Karpas-422 (cell line): Measurements from ENCODE around the gene PNCK. TPM values are rescaled to one million over a fixed set of nuclear protein-coding genes. Genes with fewer than 3 reads are reported as not detected.

Source experiments
- DNase-seq: peaks from one replicate; pipeline ENCODE4 v3.0.0-alpha.2; 2015
- H2AFZ ChIP-seq: fragments of 200-600 bp; sonication (generic); 2 replicates; pipeline ENCODE4 v1.6.1; 2014; ENCODE audit warnings: antibody characterized with exemption, low read length, mixed read lengths
- H3K27ac ChIP-seq: fragments of 200-600 bp; sonication (generic); 2 replicates; pipeline ENCODE4 v1.5.1; 2014; ENCODE audit warnings: mild to moderate bottlenecking, low read length, moderate library complexity
- H3K27me3 ChIP-seq: fragments of 200-600 bp; sonication (generic); 2 replicates; pipeline ENCODE4 v1.6.1; 2014; ENCODE audit warnings: low read length, mixed read lengths
- H3K36me3 ChIP-seq: fragments of 200-600 bp; sonication (generic); 2 replicates; pipeline ENCODE4 v1.6.1; 2014; ENCODE audit warnings: low read length, mixed read lengths; ENCODE audit not compliant: insufficient read depth
- H3K4me1 ChIP-seq: fragments of 200-600 bp; sonication (generic); 2 replicates; pipeline ENCODE4 v1.6.1; 2014; ENCODE audit warnings: mild to moderate bottlenecking, low read length, mixed read lengths
- H3K4me2 ChIP-seq: fragments of 200-600 bp; sonication (generic); 2 replicates; pipeline ENCODE4 v1.6.1; 2014; ENCODE audit warnings: low read length, low read depth, mild to moderate bottlenecking; ENCODE audit not compliant: poor library complexity, severe bottlenecking
- H3K4me3 ChIP-seq: fragments of 200-600 bp; sonication (generic); 2 replicates; pipeline ENCODE4 v1.5.1; 2014; ENCODE audit warnings: mild to moderate bottlenecking, antibody characterized with exemption, low read length, mixed read lengths
- H3K79me2 ChIP-seq: fragments of 200-600 bp; sonication (generic); 2 replicates; pipeline ENCODE4 v1.6.1; 2014; ENCODE audit warnings: mild to moderate bottlenecking, low read length, mixed read lengths
- H3K9ac ChIP-seq: fragments of 200-600 bp; sonication (generic); 2 replicates; pipeline ENCODE4 v1.6.0; 2014; ENCODE audit warnings: low read length
- H3K9me2 ChIP-seq: fragments of 200-600 bp; sonication (generic), shearing (Covaris generic); replicated peaks from 2 replicates; pipeline ENCODE4 v1.6.0; 2014; ENCODE audit warnings: mild to moderate bottlenecking, low read length, moderate library complexity; ENCODE audit not compliant: insufficient read depth
- H3K9me3 ChIP-seq: fragments of 300-700, 200-600 bp; sonication (generic); 2 replicates; pipeline ENCODE4 v1.6.1; 2014; ENCODE audit warnings: low read length, mixed read lengths
- H4K20me1 ChIP-seq: fragments of 200-600 bp; sonication (generic); 2 replicates; pipeline ENCODE4 v1.6.1; 2014; ENCODE audit warnings: mild to moderate bottlenecking, antibody characterized with exemption, low read length, low read depth; ENCODE audit not compliant: insufficient read depth
- total RNA-seq: library from RNA; depleted of rRNA; stranded (reverse); fragments of >200 nt; shearing (Covaris generic); gene quantifications from 2 replicates; pipeline ENCODE4 v1.2.3, GENCODE V29; 2014; ENCODE audit warnings: low replicate concordance

Gene PNCK
- total RNA-seq, 1 experiment from 2014 or later, result not detected

GRCh38 chrX:153662266-153662665 is 11.3 kb downstream of the PNCK start:
- H3K4me1 ChIP-seq, result no peaks in the 10 kb centered on the region
- no peak overlapping the region for H3K9ac ChIP-seq
- H2AFZ ChIP-seq, result no peak overlapping the region

DNA sequence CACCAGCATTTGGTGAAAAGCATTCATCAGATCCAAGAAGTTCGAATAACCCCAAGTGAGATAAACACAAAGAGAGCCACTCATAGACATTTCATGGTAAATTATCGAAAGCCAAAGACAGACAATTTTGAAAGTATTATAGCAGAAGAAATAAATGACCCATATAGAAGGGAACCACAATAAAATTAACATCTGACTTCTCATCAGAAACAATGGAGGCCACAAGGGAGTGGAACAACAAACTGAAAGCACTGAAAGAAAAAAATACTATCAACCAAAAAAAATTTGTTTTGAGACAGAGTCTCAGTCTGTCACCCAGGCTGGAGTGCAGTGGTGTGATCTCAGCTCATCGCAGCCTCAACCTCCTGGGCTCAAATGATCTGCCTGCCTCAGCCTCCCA is 14.3 kb downstream of the PNCK start:
- Histone ChIP-seq H3K79me2 (no peaks in the 10 kb centered on the region), H3K9me3 (no peaks in the 10 kb centered on the region), H3K27me3 (no peaks in the 10 kb centered on the region), H3K4me1 (no peaks in the 10 kb centered on the region), H3K27ac (no peak overlapping the region), H3K9ac (no peak overlapping the region), H2AFZ (no peak overlapping the region), H3K9me2 (no peaks in the 10 kb centered on the region), H3K36me3 (no peaks in the 10 kb centered on the region), H3K4me2 (no peak overlapping the region), H3K4me3 (no peak overlapping the region), H4K20me1 (no peaks in the 10 kb centered on the region)
- DNase-seq, result no peak

More at GRCh38 chrX:153662266-153662665, 11.3 kb downstream of the PNCK start:
- H3K27me3 ChIP-seq, result no peaks in the 10 kb centered on the region
- no peaks in the 10 kb centered on the region for H3K9me2 ChIP-seq
- no peak overlapping the region for H3K27ac ChIP-seq
- no peaks in the 10 kb centered on the region for H4K20me1 ChIP-seq
- H3K4me3 ChIP-seq, result no peak overlapping the region
- no peaks in the 10 kb centered on the region for H3K36me3 ChIP-seq
- no peak overlapping the region for H3K4me2 ChIP-seq
- peak; percentile 74 for DNase-seq
- no peaks in the 10 kb centered on the region for H3K9me3 ChIP-seq
- H3K79me2 ChIP-seq, result no peaks in the 10 kb centered on the region

DNA sequence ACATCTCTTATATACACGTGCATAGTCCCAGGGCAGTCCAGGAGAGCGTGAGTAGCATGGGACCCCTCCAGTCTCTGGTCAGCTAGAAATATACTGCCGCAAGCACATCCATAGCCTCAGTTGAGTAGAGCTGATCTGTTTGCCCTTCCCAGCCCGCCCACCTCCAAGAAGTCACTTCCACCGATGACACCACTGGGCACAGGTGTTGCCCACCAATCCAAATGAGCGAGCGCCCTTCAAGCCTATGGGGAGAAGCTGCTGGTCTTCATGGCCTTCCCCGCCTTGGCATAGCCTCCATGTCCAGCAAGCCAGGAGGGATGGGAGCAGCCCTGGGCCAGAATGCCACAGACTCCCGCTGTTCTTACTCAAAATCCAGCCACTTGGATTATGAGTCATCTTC is 16.5 kb downstream of the PNCK start:
- no peaks in the 10 kb centered on the region for H3K4me1 ChIP-seq
- no peak overlapping the region for H2AFZ ChIP-seq
- no peaks in the 10 kb centered on the region for H4K20me1 ChIP-seq
- H3K9me3 ChIP-seq, result no peaks in the 10 kb centered on the region
- H3K79me2 ChIP-seq, result no peaks in the 10 kb centered on the region
- no peaks in the 10 kb centered on the region for H3K9me2 ChIP-seq
- no peak overlapping the region for H3K4me2 ChIP-seq
- no peak overlapping the region for H3K4me3 ChIP-seq
- no peak overlapping the region for H3K27ac ChIP-seq
- no peaks in the 10 kb centered on the region for H3K27me3 ChIP-seq
- H3K36me3 ChIP-seq, result no peaks in the 10 kb centered on the region
- DNase-seq, result no peak
- no peak overlapping the region for H3K9ac ChIP-seq

DNA sequence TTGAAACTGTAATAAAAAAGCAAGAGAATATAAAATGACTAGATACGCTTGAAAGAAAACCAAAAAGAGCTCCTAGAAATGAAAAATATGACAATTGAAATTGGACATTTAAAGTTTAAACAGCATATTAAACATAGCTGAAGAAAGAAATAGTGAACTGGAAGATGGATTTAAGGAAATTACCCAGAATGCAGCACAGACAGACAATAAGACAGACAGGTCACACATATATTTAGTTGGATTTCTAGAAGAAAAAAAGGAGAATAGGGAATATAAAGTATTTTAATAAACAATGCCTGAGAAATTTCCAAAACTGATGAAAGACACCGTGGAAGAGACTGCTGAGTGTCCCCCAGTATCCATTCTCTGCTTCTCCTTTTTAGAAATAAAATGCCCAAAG is 20.1 kb downstream of the PNCK start:
- no peak overlapping the region for H3K4me3 ChIP-seq
- no peak overlapping the region for H3K27ac ChIP-seq
- H2AFZ ChIP-seq, result no peak overlapping the region
- H3K4me2 ChIP-seq, result no peak overlapping the region
- H3K9me2 ChIP-seq, result no peaks in the 10 kb centered on the region
- no peaks in the 10 kb centered on the region for H3K36me3 ChIP-seq
- no peaks in the 10 kb centered on the region for H3K4me1 ChIP-seq
- DNase-seq, result no peak
- no peaks in the 10 kb centered on the region for H3K27me3 ChIP-seq
- no peaks in the 10 kb centered on the region for H3K9me3 ChIP-seq
- H3K9ac ChIP-seq, result no peak overlapping the region
- no peaks in the 10 kb centered on the region for H4K20me1 ChIP-seq
- no peaks in the 10 kb centered on the region for H3K79me2 ChIP-seq

GRCh38 chrX:153651540-153652079 is 22.0 kb downstream of the PNCK start:
- H2AFZ ChIP-seq, result no peak overlapping the region
- no peaks in the 10 kb centered on the region for H4K20me1 ChIP-seq
- H3K27me3 ChIP-seq, result no peaks in the 10 kb centered on the region
- H3K9me3 ChIP-seq, result no peaks in the 10 kb centered on the region
- no peaks in the 10 kb centered on the region for H3K36me3 ChIP-seq
- no peak overlapping the region for H3K9ac ChIP-seq
- no peaks in the 10 kb centered on the region for H3K79me2 ChIP-seq
- H3K27ac ChIP-seq, result no peak overlapping the region
- H3K4me1 ChIP-seq, result no peaks in the 10 kb centered on the region
- H3K4me3 ChIP-seq, result no peak overlapping the region
- peak; percentile 68 for DNase-seq
- no peak overlapping the region for H3K4me2 ChIP-seq
- no peaks in the 10 kb centered on the region for H3K9me2 ChIP-seq

GRCh38 chrX:153650959-153651358 is 22.7 kb downstream of the PNCK start:
- no peak overlapping the region for H3K9ac ChIP-seq
- H3K79me2 ChIP-seq, result no peaks in the 10 kb centered on the region
- H3K4me1 ChIP-seq, result no peaks in the 10 kb centered on the region
- no peaks in the 10 kb centered on the region for H3K27me3 ChIP-seq
- H3K27ac ChIP-seq, result no peak overlapping the region
- no peak overlapping the region for H3K4me2 ChIP-seq
- H3K36me3 ChIP-seq, result no peaks in the 10 kb centered on the region
- no peaks in the 10 kb centered on the region for H3K9me3 ChIP-seq
- H3K9me2 ChIP-seq, result no peaks in the 10 kb centered on the region
- H2AFZ ChIP-seq, result no peak overlapping the region
- no peaks in the 10 kb centered on the region for H4K20me1 ChIP-seq
- H3K4me3 ChIP-seq, result no peak overlapping the region
- no peak for DNase-seq

DNA sequence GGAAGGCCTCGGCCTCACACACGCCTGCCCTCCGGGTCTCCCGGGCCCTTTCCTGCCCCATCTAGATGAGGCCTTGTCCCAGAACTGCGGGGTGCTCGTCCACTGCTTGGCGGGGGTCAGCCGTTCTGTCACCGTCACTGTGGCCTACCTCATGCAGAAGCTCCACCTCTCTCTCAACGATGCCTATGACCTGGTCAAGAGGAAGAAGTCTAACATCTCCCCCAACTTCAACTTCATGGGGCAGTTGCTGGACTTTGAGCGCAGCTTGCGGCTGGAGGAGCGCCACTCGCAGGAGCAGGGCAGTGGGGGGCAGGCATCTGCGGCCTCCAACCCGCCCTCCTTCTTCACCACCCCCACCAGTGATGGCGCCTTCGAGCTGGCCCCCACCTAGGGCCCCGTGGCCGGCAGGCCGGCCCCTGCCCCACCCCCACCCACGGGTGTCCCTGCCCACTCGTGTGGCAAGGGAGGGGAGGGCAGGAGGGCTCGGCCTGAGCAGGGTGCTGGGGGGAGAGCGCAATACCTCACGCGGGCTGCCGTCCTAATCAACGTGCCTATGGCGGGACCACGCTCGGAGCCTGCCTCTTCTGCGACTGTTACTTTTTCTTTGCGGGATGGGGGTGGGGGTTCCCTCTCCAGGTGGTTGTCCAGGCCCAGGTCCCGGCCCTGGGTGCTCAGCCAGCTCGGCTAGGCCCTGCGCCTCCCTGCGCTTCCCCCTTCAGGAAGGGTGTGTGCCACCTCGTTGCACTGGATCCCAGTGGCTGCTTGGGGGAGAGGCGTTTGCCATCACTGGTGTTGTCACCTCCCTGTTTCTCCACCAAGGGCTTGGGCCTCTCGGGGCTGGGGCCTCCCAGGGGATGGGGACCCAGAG is 23.5 kb downstream of the PNCK start:
- H3K9ac ChIP-seq, result no peak overlapping the region
- H3K27me3 ChIP-seq, result no peaks in the 10 kb centered on the region

DNA sequence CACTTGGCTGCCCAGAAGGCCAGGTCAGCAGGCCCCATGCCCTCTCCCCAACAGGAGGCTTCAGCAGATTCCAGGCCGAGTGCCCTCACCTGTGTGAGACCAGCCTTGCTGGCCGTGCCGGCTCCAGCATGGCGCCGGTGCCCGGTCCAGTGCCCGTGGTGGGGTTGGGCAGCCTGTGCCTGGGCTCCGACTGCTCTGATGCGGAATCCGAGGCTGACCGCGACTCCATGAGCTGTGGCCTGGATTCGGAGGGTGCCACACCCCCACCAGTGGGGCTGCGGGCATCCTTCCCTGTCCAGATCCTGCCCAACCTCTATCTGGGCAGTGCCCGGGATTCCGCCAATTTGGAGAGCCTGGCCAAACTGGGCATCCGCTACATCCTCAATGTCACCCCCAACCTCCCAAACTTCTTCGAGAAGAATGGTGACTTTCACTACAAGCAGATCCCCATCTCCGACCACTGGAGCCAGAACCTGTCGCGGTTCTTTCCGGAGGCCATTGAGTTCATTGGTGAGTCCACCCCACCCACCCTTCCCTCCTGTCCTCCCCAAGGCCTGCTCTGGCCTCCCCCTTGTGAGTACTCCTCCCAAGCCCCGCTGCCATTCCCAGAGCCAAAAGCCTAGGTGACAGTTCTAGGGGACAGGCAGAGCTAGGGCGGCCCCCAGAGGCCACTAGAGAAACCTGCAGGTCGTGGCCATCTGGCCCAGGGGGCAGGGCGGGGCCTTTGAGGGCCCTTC is 24.3 kb downstream of the PNCK start:
- no peak overlapping the region for H3K9ac ChIP-seq
- no peaks in the 10 kb centered on the region for H3K79me2 ChIP-seq
- H3K27me3 ChIP-seq, result no peaks in the 10 kb centered on the region
- no peak overlapping the region for H3K27ac ChIP-seq
- no peaks in the 10 kb centered on the region for H3K4me1 ChIP-seq
- H3K9me3 ChIP-seq, result no peaks in the 10 kb centered on the region
- H3K36me3 ChIP-seq, result no peaks in the 10 kb centered on the region
- no peaks in the 10 kb centered on the region for H4K20me1 ChIP-seq
- H3K4me2 ChIP-seq, result no peak overlapping the region
- H2AFZ ChIP-seq, result no peak overlapping the region
- DNase-seq, result peak; percentile 79
- H3K4me3 ChIP-seq, result no peak overlapping the region
- no peaks in the 10 kb centered on the region for H3K9me2 ChIP-seq

More for the DNA sequence above, 23.5 kb downstream of the PNCK start:
- H3K9me3 ChIP-seq, result no peaks in the 10 kb centered on the region
- no peak overlapping the region for H3K4me3 ChIP-seq
- H3K9me2 ChIP-seq, result no peaks in the 10 kb centered on the region
- no peaks in the 10 kb centered on the region for H3K4me1 ChIP-seq
- no peak for DNase-seq
- no peak overlapping the region for H2AFZ ChIP-seq
- no peak overlapping the region for H3K4me2 ChIP-seq
- H3K79me2 ChIP-seq, result no peaks in the 10 kb centered on the region
- H3K27ac ChIP-seq, result no peak overlapping the region
- H4K20me1 ChIP-seq, result no peaks in the 10 kb centered on the region
- no peaks in the 10 kb centered on the region for H3K36me3 ChIP-seq
